ENCODE results near the gene OR13A1.
"Not testable (repeated sequence)": the region's sequence is repeated elsewhere in the genome, so short reads cannot be mapped to it uniquely, and the experiment has no call there.

The OR13A1 gene

DNA sequence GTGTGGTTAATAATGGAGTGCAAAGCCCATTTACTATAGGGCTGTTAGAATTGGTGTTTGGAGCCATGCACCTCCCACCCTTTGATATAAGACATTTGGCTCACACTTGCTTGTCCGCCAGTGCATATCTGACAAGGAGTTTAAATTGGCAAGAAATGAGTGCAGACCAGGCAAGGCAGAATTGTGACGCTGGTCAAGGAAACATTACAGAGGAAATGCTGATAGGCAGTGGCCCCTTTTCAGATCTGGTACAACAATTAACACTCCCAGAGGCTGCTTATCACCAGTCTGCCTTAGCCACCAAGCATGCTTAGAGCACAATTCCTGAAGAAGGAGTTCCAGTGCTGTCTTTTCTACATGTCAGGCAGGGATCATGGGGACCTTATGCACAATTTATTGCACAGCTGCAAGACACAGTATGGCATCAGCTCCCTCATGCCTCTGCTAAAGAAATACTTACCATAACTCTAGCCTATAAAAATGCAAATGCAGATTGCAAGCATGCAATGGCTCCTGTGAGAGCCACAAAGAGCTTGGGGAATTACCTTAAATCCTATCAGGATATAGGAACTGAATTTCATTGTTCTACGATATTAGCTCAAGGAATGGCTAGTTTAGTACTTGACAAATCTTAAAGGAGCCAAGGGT is 35.2 kb downstream of the OR13A1 start:
- no peak for DNase-seq

DNA sequence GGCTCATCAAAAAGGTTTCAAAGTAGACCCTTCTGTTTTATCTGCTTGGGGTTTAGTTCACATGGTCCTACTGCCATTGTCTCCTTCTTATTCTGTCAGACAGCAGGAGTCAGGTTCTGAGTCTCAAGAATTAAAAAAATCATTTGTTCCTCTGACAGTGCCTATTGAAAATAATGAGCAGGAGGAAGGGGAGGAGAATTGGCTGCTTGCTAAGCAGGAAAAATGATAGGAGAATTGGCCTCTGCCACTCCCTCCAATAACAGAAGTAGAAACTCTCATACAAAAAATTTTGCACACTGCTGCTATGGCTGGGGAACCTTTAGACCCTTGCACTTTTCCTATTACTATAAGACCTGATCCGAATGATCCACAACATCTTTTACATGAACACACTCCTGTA is 35.7 kb downstream of the OR13A1 start:
- DNase-seq, result no peak

DNA sequence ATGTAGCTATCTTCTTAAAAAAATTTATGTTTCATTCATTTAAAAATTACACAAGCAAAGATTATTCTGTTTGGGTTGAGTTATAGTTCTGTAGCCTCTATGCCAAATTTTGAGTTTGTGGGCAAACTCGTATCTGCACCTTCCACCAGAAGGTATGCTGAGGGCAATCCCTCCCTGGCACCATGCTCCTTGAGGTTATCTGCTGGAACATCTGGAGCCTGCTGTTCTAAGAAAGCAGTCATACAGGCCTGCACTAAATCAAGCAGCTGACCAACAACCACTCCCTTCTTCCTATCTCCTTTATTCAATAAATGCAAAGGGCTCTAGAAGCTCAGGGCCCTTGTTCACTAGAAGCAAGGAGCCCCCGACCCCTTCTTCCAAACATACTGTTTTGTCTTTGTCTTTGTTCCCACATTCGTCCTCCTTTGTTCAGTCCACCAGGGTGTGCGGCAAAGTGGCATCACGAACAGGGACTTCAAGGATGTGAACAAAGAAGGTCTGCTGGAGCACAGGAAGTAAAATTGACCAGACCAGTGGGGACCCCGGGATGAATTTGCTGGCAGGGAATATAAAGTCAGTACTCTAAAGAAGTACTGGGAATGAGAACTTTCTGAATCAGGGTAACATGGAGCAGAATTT is 36.4 kb downstream of the OR13A1 start:
- DNase-seq, result no peak

DNA sequence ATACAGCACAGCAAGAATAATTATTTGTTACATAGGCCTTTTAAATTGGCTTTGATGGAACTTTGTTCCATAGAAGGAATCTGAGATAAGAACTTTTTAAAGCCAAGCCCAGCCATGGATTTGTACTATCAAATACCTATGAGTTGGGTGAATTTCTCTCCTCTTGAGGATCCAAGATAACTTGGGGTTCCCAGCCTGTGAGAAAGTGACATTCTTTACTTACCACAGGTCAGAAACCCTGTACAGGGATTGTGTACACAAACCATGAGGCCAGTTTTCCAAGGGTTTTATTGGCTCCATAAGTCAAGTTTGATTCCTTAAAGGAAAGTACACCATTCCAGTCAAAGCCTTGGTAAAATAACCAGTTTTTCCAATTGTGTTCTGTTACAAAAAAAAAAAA is 39.3 kb downstream of the OR13A1 start:
- not testable (repeated sequence) for DNase-seq

DNA sequence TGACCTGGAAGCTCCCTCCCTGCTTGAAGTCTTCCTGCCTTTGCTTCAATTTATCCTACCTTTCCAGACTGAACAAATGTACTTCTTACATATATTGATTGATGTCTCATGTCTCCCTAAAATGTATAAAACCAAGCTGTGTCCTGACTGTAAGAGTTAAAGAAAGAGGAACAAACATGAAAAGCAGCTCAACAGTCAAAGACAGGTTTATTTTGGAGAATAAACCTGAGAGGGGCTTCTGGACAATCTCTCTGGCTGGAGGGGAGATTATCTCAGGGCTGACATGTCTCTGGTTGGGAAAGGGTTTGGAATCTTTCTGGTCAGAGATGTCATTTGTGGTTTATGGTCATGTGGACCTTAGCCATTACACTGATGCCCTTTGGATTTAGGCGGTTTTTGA is 41.0 kb downstream of the OR13A1 start:
- no peak for DNase-seq

DNA sequence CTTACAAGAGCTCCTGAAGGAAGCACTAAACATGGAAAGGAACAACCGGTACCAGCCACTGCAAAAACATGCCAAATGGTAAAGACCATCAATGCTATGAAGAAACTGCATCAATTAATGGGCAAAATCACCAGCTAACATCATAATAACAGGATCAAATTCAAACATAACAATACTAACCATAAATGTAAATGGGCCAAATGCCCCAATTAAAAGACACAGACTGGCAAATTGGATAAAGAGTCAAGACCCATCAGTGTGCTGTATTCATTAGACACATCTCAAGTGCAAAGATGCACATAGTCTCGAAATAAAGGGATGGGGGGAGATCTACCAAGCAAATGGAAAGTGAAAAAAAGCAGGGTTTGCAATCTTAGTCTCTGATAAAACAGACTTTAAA is 47.6 kb downstream of the OR13A1 start:
- DNase-seq, result not testable (repeated sequence)

DNA sequence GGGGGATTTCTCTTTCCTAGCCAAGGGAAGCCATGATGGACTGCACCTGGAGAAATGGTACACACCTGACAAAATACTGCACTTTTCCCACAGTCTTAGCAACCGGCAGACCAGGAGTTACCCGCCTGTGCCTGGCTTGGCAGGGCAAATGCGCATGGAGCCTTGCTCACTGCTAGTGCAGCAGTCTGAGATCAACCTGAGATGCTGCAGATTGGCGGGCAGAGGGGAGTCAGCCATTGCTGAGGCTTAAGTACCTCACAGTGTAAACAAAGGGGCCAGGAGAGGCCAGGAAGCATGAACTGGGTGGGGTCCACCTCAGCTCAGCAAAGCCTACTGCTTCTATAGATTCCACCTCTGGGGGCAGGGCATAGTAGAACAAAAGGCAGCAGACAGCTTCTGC is 49.4 kb downstream of the OR13A1 start:
- no peak for DNase-seq

DNA sequence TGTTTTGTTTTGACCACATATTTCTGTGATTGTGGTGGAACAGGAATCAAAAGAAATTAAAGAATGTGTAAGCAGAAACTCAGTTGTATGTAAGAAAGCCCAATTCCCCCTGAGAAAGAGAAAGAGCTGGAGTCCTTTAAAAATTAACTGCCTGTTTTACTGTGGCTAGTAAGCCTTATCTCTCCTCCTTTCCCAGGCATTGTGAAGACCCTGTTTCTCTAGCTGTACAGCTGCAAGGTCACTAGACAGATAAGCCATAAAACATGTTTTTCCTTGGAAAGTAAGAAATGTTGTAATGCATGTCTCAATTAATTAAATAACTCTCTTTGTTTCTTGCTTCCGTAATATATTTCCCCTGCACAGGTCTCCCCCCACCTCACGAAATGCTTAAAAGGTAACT is 53.5 kb downstream of the OR13A1 start:
- DNase-seq, result no peak

DNA sequence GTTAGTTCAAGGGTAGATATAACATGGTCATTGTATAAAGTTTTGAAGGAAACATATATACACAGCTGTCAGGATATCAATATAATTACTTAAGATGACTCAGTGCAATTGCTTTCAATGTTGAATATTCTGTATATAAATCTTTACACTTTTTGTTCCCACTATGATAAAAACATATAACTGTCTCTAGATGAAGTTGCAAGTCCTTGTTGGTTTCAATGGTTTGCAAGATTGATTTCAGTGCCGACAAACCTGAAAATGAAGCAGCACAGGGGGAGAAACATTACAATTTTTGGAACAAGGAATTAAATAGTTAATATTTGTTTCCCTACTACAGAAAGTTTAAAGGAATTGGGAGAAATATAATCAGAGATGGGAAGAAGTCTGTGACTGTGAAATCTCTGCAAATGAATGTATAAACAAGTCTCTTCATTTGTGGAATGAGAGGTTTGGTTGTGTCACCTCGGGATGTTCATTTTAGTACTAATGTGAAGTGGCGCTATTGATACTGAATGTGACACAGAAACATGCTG is 54.1 kb downstream of the OR13A1 start:
- no peak for DNase-seq

DNA sequence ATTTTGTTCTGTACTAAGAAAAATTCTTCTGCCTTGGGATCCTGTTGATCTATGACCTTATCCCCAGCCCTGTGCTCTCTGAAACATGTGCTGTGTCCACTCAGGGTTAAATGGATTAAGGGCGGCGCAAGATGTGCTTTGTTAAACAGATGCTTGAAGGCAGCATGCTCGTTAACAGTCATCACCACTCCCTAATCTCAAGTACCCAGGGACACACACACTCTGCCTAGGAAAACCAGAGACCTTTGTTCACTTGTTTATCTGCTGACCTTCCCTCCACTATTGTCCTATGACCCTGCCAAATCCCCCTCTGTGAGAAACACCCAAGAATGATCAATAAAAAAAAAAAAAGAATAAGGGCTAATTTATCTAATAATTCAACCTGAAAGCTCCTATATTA is 54.8 kb downstream of the OR13A1 start:
- not testable (repeated sequence) for DNase-seq

DNA sequence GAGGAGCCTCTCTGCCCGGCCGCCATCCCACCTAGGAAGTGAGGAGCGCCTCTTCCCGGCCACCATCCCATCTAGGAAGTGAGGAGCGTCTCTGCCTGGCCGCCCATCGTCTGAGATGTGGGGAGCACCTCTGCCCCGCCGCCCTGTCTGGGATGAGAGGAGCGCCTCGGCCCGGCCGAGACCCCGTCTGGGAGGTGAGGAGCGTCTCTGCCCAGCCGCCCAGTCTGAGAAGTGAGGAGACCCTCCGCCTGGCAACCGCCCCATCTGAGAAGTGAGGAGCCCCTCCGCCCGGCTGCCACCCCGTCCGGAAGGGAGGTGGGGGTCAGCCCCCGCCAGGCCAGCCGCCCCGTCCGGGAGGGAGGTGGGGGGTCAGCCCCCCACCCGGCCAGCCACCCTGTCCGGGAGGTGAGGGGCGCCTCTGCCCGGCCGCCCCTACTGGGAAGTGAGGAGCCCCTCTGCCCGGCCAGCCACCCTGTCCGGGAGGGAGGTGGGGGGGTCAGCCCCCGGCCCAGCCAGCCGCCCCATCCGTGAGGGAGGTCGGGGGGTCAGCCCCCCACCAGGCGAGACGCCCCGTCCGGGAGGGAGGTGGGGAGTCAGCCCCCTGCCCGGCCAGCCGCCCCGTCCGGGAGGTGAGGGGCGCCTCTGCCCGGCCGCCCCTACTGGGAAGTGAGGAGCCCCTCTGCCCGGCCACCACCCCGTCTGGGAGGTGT is 55.5 kb downstream of the OR13A1 start:
- DNase-seq, result not testable (repeated sequence)

DNA sequence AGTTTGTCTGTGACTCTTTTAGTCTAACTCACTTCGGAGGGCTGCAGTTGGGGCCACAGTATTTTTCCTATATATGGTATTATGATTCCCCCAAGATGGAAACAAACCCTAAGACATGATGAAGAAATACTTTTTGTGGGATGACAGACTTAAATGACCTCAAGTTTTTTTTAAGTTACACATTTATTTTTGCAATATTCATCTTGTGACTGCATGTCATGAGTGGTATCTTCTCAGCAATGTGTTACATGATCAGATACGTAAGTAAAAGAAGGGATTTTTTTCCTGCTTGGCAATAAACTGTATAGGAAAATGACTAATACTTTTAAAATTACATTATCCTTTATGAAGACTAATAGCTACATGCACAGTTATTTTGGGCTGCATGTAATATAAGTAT is 57.8 kb downstream of the OR13A1 start:
- no peak for DNase-seq

DNA sequence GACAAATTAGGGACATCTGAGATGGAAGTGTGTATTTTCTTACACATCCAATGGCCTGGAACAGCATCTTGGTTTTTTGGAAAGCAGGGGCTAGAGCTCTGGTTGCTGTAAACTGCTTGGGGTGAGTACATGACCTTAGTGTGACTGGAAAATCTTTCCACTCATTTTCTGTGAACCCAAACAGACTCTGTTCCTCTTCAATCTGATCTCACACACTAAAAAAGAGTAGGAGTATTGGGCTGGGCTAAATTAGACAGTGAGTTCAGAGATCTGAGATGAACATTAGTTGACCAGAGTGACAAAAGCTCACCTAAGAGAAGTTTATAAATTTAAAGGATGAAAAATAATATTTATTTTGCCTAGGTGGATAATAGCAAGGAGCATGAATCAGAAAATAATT is 59.2 kb downstream of the OR13A1 start:
- DNase-seq, result no peak

DNA sequence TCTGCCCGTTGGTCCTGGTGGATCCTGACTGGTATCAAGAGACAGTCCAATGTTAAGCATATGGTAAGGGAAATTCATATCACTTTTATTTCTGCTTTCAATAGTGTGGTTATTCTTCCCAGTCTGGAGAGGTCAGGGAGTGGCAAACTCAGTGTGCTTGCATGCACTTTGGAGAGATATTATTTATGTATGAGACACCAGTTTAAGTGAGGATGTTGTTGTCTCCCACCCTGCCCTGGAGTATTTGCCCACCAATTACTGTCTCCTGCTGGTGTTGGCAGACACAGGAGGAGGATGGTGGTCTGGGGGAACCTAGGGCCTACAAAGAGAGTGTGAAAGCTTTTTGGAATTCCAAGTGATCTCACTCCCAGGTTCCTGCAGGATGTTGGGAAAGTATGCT is 59.7 kb downstream of the OR13A1 start:
- DNase-seq, result no peak

DNA sequence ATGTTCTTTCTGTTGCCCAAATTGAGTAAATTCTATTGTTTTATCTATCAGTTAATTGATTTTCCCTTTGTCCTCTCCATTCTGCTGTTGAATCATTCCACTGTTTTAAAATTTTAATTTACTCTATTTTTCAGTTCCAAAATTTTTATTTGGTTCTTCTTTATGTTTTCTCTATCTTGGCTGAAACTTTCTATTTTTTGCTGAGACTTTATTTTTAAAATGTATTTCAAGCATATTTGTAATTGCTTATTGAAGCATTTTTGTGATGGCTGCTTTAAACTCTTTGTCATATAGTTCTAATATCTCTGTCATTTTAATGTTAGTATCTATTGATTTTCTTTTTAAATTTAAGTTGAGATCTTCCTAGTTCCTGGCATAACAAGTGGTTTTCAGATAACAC is 60.5 kb downstream of the OR13A1 start:
- DNase-seq, result no peak

DNA sequence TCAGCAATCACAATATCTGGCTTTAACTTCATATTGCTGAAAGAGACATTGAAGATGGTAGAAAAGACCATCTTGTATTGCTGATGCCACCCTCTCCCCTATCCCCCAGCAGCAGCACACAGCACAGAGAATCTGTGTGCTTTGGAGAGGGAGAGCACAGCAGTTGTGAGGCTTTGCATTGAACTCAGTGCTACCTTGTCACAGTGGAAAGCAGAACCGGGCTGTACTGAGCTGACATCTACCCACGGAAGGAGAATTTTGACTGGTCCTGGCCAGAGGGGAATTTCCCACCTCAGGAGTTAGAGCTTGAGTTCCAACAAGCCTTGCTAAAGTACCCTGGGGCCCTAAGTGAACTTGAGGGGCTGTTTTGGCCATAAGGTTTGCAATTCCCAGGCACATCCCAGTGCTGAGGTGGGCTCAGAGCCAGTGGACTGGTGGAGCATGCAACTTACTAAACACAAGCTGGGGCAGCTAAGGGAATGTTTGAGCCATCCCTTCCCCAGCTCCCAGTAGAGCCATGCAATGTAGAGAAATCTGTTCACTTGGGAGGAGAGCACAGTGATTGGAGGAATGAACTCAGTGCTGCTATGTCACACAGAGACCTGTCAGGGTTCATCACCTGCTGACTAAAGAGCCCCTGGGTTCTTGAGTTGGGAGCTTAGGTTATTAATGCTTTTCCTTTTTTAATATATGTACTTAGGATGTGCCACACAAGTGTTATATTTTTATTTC is 62.1 kb downstream of the OR13A1 start:
- DNase-seq, result no peak

All from CD4-positive, alpha-beta T cell treated with Interleukin-4 for 1 hour (primary cell).